BE2C (cell line): ENCODE data around the gene FERMT2.

Source experiments
- DNase-seq: peaks from one replicate; pipeline ENCODE4 v3.0.0-alpha.2; 2020
- H3K27me3 ChIP-seq: fragments of 250-450 bp; sonication (Bioruptor Pico); 2 replicates; pipeline ENCODE4 v1.5.1; 2020; ENCODE audit warnings: mild to moderate bottlenecking
- H3K36me3 ChIP-seq: fragments of 250-450 bp; sonication (Bioruptor Pico); 2 replicates; pipeline ENCODE4 v1.5.1; 2020; ENCODE audit warnings: mild to moderate bottlenecking
- H3K4me1 ChIP-seq: fragments of 250-450 bp; sonication (Bioruptor Pico); 2 replicates; pipeline ENCODE4 v1.5.1; 2020
- H3K4me3 ChIP-seq: 2 replicates; pipeline ENCODE4 v1.5.1; 2011; ENCODE audit warnings: low read depth, low read length
- H3K9me3 ChIP-seq: fragments of 250-450 bp; sonication (Bioruptor Pico); 2 replicates; pipeline ENCODE4 v1.5.1; 2020
- CTCF ChIP-seq: IDR thresholded peaks from 2 replicates; pipeline ENCODE4 v1.5.1; 2012; ENCODE audit warnings: mild to moderate bottlenecking, low read depth, low read length

Gene FERMT2

DNA sequence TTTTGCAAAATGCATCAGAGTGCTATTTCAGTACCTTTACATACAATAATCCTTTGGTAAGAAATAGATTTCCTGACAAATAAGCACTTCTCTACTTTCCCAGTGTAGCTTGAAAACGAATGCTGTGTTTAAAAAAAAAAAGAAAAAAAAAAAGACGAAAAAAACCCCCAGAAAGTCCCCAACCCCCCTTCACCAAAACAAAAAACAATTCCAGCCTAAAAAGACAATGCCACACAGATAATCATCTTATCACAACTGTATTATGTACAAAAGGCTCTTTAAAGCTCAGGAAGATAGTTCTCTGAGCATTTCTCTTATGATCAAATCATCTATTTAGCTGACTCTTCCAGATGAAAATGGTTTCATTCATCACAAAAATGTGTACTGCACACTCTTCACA is 1.6 kb downstream of the FERMT2 start:
- H3K36me3 ChIP-seq = peaks cover 32% of the 10 kb centered on the region
- no peaks in the 10 kb centered on the region for H3K9me3 ChIP-seq
- peaks cover 9% of the 10 kb centered on the region for H3K4me1 ChIP-seq
- H3K27me3 ChIP-seq = no peaks in the 10 kb centered on the region
- DNase-seq = no peak
- peak overlapping the region; percentile 87 for H3K4me3 ChIP-seq
- no peak for TF ChIP-seq CTCF

GRCh38 chr14:52948836-52949235 is 2.0 kb downstream of the FERMT2 start:
- Histone ChIP-seq H3K9me3 (no peaks in the 10 kb centered on the region), H3K4me1 (peaks cover 5% of the 10 kb centered on the region), H3K4me3 (peak overlapping the region; percentile 87), H3K27me3 (no peaks in the 10 kb centered on the region), H3K36me3 (peaks cover 32% of the 10 kb centered on the region)
- DNase-seq = no peak
- no peak for TF ChIP-seq CTCF

DNA sequence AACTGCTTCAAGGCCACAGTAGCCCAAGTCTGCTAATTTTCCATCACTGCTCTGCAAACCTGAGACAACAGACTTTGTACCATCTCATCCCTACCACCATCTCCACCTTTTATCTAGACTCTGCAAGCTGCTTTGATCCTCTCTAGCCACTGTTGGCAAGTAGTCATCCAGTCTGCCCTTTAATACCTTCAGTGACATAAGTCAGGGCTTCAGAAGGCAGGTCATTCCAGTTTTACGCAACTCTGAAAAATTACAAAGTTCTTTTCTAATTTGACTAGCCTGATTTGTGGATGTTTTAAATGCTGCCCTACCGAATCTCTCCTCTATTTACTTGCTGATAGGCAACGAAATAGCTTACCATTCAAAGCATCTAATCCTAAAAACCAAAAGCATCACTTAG is 2.8 kb downstream of the FERMT2 start:
- Histone ChIP-seq H3K27me3 (no peaks in the 10 kb centered on the region), H3K4me3 (peak overlapping the region; percentile 87), H3K9me3 (no peaks in the 10 kb centered on the region), H3K36me3 (peaks cover 32% of the 10 kb centered on the region), H3K4me1 (peaks cover 3% of the 10 kb centered on the region)
- no peak for TF ChIP-seq CTCF
- DNase-seq = no peak

DNA sequence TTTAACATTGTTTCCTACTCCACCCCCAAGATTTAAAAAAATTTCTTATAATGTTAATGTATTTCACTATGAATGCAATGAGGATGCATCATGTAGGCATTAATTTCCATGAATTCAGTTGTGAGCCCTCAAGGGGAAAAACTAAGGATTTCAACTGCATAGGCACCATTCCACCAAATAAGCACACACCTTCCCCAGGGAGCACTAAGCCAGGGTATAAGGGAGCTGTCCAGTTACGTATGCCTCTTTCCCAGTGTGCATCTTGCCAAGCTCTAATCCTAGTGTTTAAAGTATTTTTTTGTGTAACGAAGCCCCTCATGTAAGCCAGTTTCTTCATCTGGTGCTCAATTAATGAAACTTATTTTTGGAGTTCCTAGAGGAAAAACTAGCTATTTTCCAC is 6.6 kb downstream of the FERMT2 start:
- Histone ChIP-seq H3K27me3 (no peaks in the 10 kb centered on the region), H3K36me3 (peaks cover 35% of the 10 kb centered on the region), H3K9me3 (no peaks in the 10 kb centered on the region), H3K4me3 (no peak overlapping the region), H3K4me1 (peaks cover 3% of the 10 kb centered on the region)
- TF ChIP-seq CTCF = no peak
- no peak for DNase-seq

GRCh38 chr14:52939427-52939826 is 11.4 kb downstream of the FERMT2 start:
- Histone ChIP-seq H3K4me1 (peaks cover 7% of the 10 kb centered on the region), H3K4me3 (no peak overlapping the region), H3K9me3 (no peaks in the 10 kb centered on the region), H3K27me3 (no peaks in the 10 kb centered on the region), H3K36me3 (peaks cover 8% of the 10 kb centered on the region)
- no peak for DNase-seq
- no peak for TF ChIP-seq CTCF

DNA sequence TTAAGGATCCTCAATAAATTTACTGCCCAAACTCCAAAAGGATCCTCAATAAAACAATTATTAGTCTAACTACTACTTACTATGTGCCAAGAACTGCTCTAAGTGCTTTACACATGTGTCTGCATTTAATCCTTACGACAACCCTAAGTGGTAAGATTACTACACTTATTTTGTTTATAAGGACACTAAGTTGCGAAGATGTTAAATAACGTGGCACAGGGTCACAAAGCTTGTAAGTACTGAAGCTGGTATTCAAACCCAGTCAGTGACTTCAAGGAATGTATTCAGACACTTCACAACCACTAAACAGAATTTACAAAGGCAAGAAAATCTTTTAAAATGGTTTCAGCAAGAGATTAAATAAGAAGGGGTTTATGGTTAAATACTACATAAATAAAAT is 13.0 kb downstream of the FERMT2 start:
- Histone ChIP-seq H3K4me1 (peaks cover 7% of the 10 kb centered on the region), H3K36me3 (peaks cover 7% of the 10 kb centered on the region), H3K27me3 (no peaks in the 10 kb centered on the region), H3K4me3 (no peak overlapping the region), H3K9me3 (no peaks in the 10 kb centered on the region)
- TF ChIP-seq CTCF = no peak
- no peak for DNase-seq
